ENCODE data around the gene RIMKLA.

RIMKLA gene

DNA sequence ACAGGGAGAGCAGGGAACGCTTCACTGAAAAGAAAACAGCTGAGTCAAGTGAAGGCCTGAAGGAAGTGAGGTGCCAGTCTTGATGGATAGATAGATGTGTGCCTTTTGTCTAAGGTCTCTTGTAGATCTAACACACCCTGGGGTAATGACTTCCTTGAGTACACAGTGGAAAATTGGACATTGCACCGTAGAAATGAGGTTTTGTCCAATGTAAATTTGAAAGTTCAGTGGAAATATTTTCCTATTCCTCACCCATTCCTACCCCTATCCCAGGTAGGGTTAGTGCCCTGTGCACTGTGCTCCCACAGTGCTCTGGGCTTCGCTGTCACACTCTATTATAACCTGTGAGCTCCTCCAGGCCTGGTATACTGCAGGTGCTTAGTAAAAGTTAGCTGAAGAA lies 50.9 kb downstream of the RIMKLA start:
- DNase-seq: no peak

DNA sequence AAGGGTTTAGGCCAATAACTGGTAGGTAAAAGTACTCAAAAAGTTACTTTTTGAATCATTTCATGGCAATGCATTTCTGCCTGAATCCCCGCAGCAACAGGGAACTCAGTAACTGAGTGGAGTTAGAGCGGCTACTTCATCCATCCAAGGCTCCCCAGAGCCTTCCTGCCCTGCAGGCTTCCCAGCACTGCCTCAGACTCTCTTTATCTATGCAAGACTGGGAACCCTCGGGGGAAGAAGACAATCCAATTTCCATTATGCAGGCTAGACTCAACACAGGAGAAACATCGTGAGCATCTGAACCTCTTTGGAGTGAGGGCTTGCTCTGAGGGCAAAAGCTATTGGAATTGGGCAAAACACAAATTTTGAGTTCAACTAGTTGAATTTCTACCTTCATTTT lies 52.1 kb downstream of the RIMKLA start:
- no peak for DNase-seq

DNA sequence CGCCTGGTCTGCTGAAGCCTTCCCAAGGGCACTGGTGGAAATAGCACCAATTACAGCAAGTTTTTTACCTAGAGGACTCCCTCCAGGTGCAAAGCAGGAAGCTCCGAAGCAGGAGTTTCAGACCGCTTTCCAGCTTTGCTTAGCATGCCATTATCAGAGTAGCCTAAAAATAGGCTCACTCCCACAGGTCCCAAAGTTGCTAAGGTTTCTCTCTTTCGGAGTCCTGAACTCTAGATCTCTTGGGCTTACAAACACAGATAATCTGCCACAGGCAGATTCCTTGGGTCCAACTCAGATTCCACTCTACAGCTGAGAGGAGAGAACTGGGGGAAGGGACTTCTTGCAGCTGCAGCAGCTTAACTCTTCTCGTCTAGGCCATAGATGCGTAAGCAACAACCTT lies 52.8 kb downstream of the RIMKLA start:
- no peak for DNase-seq

DNA sequence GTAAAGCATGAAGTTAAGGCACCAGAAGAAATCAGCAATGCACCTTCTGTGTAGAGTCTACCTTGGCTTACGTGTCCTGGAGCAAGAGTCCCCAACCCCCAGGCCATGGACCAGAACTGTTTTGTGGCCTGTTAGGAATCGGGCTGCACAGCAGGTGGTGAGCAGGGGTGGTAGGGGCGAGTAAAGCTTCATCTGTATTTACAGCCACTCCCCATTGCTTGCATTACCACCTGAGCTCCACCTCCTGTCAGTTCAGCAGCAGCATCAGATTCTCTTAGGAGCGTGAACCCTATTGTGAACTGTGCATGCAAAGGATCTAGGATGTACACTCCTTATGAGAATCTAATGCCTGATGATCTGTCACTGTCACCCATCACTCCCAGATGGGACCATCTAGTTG lies 53.7 kb downstream of the RIMKLA start:
- no peak for DNase-seq

DNA sequence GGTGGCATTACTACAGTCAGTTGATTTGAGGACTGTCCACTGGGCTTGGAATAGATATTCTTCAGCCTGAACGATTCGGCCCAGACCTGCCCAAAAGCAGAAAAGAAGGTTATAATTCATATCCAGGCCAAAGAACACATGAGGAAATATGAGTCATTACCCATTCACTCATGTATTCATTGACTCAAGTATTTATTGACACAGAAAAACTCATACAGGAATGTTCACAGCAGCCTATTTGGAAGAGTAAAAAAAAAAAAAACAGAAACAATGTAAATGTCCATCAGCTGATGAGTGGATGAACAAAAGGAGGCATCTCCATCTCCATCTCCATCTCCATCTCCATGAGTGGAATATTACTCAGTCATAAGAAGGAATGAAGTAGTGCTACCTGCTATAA lies 59.3 kb downstream of the RIMKLA start:
- no peak for DNase-seq

DNA sequence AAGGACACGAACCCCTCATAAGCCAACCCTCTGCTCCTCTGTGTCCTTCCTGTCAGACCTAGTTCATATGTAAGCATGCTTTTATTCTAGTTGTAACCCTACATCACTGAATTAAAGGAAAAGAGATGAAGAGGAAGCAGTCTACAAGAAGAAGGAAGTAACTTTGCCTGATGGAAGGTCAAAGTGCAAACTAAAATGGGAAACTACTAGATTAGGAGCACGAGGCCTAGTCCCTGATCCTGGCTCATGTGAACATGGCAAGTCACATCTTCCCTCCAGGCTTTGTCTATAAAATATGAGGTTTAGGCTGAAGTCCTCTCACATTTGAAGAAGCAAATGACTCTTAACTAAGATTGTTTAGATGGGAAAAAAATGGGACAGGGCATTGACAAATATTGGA lies 62.1 kb downstream of the RIMKLA start:
- DNase-seq: no peak

DNA sequence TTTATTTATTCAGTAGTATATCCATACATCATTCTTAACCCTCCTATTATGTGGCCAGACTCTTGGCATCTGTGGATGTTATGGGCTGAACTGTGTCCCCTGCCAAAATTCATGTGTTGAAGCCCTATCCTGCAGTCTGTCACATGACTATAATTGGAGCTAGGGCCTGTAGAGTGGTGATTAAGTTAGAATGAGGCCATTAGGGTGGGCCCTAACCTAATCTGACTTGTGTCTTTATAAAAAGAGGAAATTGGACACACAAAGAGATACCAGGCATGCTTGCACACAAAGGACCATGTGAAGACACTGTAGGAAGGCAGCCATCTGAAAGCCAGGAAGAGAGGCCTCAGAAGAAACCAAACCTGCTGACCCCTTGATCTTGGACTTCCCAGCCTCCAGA lies 68.7 kb downstream of the RIMKLA start:
- DNase-seq: peak; percentile 55

DNA sequence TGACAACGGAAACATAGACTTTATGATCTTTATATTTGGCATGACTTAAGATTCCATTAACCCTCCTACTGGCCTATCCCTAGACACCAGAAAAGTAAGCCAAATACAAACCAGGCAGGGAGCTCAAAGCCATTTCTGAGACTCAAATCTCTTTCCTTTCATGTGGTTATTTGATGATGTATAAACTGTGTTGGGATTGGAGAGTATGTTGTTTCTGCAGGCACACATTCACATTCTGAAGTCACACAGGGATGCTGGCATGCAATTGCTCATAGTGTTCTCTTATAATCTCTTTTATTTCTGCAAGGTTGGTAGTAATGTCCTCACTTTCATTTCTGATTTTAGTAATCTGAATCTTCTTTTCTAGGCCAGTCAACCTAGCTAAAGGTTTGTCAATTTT lies 69.5 kb downstream of the RIMKLA start:
- no peak for DNase-seq

DNA sequence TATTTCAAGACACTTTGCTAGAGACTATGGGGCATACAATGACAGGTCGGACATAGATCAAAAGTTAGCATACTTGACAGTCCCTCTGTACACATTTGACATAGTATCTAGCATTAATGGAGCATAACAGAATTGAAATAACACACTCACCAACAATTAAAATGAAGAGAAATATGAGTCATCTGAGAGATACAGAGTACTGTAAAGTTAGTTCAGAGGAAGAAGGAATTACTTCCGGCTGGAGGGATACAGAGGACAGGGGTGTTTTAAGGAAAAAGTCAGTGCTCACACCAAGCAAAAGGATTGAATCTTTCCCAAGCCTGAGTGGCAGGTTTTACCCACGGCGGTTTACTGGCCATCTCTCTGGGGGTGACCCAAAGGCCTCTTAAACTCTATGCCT lies 72.8 kb downstream of the RIMKLA start:
- DNase-seq: no peak

DNA sequence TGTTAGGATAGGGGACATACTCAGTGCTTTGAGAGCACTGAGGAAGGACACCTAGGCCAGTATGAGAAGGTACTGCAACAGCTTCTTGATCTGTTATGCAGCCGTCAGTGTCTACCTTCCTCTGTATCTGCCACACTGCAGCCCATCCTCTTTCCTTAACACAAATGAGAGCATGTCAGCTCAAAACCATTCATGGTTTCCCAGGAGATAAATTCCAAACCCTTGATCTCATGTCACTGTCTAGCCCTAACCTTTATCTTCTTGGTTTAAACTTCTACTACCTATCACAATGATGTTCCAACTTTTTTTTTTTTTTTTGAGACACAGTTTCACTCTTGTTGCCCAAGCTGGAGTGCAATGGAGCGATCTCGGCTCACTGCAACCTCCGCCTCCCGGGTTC lies 73.8 kb downstream of the RIMKLA start:
- no peak for DNase-seq

DNA sequence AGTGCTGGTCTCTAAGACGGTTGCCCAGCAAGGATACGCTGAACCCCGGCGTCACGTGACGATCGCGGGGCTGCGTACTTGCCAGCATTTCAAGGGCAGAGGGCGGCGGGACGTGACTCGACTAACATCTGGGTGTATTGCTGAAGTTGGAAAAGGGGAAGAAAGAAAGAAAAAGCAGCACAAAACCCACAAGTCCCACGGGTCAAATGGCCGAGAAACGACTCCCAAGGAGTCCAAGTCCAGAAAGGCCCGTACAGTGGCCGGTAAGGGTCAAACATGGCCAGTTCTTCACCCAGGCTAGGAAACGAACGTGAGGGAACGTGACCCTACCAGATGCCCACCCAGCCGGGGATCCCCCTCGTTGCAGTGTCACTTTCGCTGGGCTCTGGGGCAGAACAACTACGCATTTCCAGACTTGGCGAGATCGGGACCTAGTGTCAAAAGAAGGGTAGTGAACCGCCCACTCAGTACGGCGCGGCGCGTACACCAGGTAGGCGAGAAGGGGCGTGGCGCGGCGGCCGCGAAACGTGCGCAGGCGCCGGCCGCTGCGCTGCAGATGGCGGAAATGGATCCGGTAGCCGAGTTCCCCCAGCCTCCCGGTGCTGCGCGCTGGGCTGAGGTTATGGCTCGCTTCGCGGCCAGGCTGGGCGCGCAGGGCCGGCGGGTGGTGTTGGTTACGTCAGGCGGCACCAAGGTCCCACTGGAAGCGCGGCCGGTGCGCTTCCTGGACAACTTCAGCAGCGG lies 75.6 kb downstream of the RIMKLA start, which contains the start of the genes PPCS and ZMYND12:
Gene PPCS, plus strand, starts transcription at position 534 of the 744 bp plus-strand sequence. Its CDS starts 23 bp downstream, at position 557.
Gene ZMYND12, minus strand, starts transcription at position 13 of the 744 bp plus-strand sequence. CDS start 25 bp downstream, outside the sequence.
- DNase-seq: peak; percentile 92

DNA sequence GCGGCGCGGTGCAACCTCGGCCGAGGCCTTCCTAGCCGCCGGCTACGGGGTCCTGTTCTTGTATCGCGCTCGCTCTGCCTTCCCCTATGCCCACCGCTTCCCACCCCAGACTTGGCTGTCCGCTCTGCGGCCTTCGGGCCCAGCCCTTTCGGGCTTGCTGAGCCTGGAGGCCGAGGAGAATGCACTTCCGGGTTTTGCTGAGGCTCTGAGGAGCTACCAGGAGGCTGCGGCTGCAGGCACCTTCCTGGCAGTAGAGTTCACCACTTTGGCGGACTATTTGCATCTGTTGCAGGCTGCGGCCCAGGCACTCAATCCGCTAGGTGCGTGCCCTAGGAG lies 76.1 kb downstream of the RIMKLA start:
- DNase-seq: peak; percentile 86

DNA sequence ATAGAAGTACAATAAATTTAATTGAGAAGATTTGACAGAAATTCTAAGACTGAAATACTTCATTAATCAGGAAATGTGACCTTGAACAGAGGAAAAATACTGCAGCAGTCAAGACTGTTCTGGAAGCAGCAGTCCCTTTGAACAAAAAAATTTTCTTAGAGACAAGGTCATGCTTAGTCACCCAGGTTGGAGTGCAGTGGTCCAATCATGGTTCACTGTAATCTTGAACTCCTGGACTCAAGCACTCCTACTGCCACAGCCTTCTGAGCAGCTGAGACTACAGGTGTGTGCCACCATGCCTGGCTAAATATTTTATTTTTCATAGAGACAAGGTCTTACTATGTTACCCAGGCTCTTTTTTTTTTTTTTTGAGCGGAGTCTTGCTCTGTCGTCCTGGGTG lies 80.6 kb downstream of the RIMKLA start:
- DNase-seq: no peak

DNA sequence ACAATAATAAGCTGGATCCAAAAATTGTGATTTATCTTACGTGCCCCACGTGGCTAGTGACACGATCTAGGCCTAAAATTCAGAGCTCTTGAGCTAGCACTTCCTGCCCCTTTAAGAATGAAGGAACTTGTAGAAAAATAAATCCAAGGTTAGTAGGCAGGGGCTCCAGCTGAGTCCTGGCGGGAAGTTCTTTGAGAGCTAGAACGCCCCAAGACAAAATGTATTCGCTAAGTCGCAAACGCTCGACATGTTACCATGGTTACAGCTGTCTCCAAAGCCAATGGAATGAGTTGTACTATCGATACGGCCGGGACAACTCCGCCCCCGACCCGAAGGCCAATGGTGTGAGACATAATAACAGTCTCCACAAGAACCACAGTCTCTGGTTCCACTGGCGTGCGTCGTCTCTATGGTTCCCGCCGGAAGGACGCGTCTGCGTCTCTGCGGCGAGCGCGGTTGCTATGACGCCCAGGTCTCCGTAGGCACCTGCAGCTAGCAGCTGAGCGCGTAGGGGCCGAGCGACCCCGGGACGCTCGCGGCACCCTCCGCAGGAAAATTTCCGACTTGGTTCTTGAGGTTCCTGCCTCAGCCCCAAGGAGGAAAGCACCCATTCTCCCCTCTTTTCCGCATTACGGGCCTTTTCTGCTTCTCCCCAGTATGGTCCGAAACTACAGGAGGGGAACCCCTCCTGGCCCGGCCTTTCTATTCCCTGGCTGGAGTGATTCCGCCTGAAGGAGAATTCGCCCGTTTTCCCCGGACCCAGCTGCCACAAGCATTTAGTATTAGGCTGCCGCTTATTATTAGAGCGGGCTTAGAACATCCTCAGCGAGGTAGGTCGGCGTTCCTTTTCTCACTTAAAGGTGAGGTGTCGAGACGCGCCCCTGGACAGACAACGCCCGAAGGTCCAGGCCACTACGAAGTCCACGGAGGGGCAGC lies 82.5 kb downstream of the RIMKLA start, which contains the start of gene CCDC30:
Gene CCDC30, plus strand, starts transcription at position 459 of the 936 bp plus-strand sequence. CDS start 17,266 bp downstream, outside the sequence.
- DNase-seq: peak; percentile 100

DNA sequence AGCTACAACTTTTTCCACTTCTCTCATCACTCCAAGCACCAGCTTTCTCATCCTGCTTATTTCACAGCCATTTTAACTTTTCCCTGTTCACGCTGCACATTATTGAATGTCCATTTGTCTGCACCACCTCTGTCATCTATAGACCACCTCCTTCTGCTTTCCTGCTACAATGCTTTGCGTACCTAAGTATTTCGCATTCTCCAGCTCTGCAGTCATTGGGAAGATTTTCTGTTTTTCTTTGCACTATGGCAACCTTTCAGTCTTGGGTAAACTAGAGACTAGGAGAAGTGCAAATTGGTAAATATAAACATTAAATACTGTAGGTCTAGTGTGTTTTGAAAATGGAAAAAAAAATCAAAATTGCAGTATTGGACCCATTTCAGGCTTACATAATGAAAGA lies 83.3 kb downstream of the RIMKLA start:
- DNase-seq: no peak

DNA sequence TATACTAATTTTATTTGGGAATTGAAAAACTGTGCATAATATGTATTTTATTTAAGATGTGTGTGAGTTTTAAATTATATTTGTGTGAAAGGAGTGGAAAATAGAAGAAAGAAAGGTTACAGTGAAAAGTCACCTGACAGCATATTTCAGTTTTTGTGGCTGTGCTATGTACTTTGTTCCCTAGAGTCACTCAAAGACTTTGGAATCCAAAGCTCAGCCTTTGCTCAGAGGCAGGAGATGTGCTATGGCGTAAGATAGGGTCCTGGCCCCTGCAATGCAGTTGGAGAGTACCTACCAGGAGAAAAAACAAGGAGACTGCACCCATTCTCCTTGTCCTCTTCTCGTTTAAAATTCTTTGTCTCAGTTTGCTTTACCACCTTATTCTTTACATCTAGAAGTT lies 85.4 kb downstream of the RIMKLA start:
- DNase-seq: no peak

DNA sequence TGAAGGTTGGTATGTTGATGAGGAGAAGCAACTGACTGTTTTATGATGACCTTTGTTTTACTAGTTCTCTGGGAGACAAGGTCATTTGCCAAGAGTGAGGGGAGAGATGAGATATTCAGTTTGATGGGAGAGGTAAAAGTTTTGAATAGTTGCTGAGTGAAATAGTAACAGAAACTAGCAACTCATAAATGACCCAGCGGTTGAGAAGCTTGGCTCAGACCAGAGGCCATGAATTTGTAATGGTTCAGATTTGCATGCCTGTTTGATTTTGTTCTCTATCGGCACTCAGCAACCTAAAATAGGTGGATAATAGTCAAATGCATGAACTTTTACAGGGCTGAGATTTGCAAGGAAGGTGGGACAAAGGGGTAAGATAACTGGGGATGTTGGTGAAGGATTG lies 89.1 kb downstream of the RIMKLA start:
- DNase-seq: no peak
